EH (cell line): Measurements from ENCODE around the gene ZNF408.

ENCODE experiments used
- DNase-seq: peaks from one replicate; pipeline ENCODE4 v3.0.0-alpha.2; 2015; ENCODE audit warnings: low read depth

Gene ZNF408

GRCh38 chr11:46727952-46728658 lies 27.3 kb downstream of the ZNF408 start:
- no peak for DNase-seq

DNA sequence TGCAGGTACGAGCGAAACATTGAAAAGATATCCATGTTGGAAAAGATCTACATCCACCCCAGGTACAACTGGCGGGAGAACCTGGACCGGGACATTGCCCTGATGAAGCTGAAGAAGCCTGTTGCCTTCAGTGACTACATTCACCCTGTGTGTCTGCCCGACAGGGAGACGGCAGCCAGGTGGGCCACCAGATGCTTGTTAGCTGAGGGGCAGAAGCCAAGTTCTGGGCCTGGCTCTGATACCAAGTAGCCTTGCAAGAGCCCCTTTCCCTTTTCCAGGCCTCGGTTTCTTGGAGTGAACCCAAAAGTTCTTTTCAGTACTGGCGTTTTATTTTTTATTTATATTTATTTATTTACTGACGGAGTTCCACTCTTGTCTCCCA lies 27.8 kb downstream of the ZNF408 start:
- no peak for DNase-seq

DNA sequence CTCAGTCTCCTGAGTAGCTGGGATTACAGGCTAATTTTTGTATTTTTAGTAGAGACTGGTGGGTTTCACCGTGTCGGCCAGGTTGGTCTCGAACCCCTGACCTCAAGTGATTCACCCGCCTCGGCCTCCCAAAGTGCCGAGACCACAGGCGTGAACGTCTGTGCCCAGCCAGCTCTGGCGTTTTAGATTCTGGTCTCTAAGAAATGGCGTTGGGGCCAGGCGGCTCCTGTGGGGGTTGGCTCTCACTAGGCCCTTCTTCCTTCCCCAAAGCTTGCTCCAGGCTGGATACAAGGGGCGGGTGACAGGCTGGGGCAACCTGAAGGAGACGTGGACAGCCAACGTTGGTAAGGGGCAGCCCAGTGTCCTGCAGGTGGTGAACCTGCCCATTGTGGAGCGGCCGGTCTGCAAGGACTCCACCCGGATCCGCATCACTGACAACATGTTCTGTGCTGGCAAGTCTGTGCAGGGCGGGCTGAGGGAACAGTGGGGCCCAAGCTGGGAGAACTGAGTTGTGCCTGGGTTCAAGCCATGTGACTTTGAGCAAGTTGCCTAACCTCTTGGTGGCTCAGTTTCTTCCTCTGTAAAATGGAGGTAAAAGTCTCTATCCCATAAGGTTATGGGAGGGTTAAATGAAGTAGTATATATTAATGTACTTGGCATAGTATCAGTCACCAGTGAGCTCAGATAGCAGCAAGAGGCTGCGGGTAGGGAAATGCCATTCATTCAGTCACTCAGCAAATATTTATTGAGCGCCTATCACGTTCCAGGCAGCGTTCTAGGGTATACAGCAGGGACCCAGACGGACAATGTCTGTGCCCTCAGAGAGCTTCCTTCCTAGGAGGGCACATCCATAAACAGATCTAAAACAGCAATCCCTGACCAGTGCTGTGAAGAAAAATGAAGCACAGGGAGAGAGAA lies 28.5 kb downstream of the ZNF408 start:
- DNase-seq, result peak; percentile 20

DNA sequence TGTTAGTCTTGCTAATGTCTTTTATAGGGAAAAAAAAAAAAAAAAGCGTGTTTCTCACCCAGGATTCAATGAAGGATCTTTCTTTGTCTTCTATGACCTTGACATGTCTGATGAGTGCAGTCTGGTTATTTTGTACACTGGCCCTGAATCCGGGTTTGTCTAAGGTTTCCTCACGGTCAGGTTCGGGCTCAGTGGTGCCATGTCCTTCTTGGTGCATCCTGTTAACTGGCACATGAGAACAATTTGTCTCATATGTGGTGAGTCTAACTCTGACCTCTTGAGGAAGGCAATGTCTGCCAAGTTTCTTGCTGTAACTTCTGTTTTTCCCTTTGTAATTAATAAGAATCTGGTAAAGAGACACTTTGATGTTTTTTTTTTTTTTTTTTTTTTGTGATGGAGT lies 30.7 kb downstream of the ZNF408 start:
- no peak for DNase-seq

GRCh38 chr11:46733234-46733633 lies 32.4 kb downstream of the ZNF408 start:
- no peak for DNase-seq

DNA sequence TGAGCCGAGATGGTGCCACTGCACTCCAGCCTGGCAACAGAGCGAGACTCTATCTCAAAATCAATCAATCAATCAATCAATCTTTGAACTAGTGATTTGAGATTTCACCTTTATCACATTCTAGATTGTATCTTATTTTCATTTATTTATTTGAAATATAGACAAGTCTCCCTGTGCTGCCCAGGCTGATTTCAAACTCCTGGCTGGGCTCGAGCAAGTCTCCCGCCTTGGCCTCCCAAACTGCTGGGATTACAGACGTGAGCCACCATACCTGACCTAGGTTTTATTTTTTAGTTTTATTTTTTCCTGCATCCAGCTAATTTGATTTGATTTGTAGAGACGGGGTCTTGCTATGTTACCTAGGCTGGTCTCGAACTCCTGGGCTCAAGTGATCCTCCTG lies 35.3 kb downstream of the ZNF408 start:
- no peak for DNase-seq

DNA sequence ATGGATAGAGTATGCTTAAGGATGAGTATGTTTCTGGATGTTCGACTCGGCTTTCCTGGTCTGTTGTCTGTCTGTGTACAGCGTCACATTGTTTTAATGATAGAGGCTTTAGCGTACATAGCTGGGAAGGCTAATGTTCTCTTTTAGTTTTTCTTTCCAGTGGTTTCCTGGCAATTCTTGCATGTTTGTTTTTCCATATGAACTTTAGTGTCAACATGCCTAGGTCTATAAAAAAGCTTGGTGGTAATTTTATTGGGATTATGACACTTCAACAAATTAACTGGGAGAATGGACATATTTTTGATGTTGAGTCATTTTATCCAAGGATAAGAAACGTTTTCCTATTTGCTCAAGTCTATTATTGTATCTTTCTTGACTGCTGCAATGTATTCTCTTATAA lies 35.8 kb downstream of the ZNF408 start:
- peak; percentile 59 for DNase-seq

- DNase-seq, result no peak
Observed at GRCh38 chr11:46737699-46738098, 36.9 kb downstream of the ZNF408 start.

DNA sequence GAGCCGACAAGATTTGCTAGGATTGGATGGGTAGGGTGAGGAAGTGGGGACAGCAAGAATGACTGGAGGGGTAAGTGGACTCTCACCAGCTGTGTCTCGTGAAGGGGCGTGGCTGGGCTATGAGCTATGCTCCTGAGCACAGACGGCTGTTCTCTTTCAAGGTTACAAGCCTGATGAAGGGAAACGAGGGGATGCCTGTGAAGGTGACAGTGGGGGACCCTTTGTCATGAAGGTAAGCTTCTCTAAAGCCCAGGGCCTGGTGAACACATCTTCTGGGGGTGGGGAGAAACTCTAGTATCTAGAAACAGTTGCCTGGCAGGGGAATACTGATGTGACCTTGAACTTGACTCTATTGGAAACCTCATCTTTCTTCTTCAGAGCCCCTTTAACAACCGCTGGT lies 38.1 kb downstream of the ZNF408 start:
- DNase-seq, result no peak

DNA sequence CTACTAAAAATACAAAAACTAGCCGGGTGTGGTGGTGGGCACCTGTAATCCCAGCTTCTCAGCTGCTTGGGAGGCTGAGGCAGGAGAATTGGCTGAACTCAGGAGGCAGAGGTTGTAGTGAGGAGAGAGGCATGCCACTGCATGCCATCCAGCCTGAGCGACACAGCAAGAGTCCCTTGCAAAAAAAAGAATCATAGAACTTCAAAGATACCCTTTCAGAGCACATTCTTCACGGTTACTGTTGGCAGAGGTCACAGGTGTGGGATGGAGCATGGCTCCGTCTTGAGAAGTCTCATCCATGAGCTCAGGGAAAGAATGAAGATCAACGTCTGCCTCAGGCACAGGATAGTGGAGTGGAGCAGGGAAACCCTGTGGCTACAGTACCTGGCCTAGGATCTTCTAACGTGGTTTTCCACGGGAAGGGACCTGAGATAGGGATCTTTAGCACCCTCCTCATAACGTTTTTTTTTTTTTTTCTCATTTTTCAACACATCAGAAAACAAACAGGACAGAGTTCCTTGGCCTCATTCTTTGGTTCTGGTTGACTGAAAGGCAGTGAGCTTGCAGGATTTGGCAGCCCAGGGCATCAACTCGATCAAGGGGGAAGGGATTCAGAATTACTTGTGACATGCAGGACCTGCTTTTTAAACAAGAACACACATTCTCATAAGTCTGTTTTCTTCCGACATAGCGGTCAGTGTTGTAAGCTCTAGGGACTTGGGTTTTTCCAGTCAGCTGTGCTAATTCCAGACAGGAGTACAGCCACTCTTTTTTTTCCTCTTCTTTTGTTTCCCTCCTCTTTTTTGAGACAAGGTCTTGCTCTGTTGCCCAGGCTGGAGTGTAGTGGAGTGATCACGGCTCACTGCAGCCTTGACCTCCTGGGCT lies 41.0 kb downstream of the ZNF408 start:
- DNase-seq, result no peak

DNA sequence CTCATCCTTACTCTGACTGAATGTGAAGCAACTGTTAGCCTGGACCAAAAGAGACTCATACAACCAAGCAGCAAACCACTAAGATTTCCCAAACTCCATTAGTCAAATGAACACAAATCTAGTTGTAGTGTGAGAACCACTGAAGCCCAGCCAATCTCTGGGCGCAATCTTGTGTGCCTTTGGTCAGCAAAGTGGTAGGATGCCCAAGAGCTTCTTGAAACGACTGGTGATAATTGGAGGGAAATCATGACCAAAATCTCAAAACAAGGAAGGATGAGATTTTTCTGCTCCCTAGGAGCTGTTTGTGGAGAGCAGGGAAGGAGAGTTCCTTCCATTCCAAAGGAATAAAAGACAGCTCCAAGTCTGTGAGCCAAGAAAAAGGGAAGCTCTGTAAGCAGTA lies 42.2 kb downstream of the ZNF408 start:
- no peak for DNase-seq

- DNase-seq, result no peak
Observed at GRCh38 chr11:46743693-46744339, 43.0 kb downstream of the ZNF408 start.

GRCh38 chr11:46745328-46745727 lies 44.5 kb downstream of the ZNF408 start:
- no peak for DNase-seq

DNA sequence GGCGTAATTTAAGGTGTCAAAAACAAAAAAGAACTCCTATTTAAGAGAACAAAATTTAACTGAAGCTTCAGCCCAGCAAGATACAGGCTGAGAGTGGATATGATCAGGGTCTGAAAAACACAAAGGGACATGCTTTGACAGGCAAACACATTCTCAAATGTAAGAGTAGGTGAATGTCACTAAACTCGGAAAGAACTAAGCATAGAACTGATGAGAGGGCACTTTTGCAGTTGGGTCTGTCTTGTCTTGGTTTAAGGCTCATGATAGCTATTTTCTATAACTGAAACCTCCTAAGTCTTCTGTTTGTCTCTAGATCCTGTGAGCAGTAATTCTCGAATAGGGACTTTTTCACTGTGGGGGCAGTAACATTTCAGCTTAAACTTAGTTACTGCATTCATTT lies 45.2 kb downstream of the ZNF408 start:
- no peak for DNase-seq

DNA sequence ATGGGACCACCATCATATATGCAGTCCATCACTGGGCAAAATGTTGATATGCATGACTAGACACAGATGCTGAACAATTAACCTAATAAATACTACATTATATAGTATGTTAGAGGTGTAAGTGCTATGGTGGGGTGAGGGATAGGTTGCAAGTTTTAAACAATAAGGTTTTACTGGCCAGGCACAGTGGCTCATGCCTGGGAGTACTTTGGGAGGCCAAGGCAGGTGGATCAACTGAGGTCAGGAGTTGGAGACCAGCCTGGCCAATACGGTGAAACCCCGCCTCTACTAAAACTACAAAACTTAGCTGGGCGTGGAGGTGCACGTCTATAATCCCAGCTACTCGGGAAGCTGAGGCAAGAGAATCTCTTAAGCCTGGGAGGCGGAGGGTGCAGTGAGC lies 46.3 kb downstream of the ZNF408 start:
- no peak for DNase-seq
